PFSK-1 (cell line): Measurements from ENCODE around the gene ADAP1.

ENCODE experiments used
- FOXP2 ChIP-seq: optimal IDR thresholded peaks from 2 replicates; pipeline ENCODE3; 2011; ENCODE audit warnings: borderline replicate concordance, control low read depth, inconsistent platforms; ENCODE audit not compliant: insufficient read depth; ENCODE audit errors: extremely low read length, extremely low read depth
- POLR2AphosphoS5 ChIP-seq: IDR thresholded peaks from 2 replicates; pipeline ENCODE4 v1.6.1; 2012; ENCODE audit warnings: low read depth, mild to moderate bottlenecking, control low read depth, low read length, moderate library complexity
- REST ChIP-seq, 2 experiments: IDR thresholded peaks; 2 replicates each; pipeline versions ENCODE4 v1.6.1 to v1.8.0; 2011 to 2012; ENCODE audit warnings: low read depth in 2 of 2, low read length in 2 of 2, control low read depth in 1 of 2, inconsistent platforms in 1 of 2, mild to moderate bottlenecking in 1 of 2, moderate library complexity in 1 of 2; ENCODE audit not compliant: insufficient read depth in 1 of 2
- SIN3A ChIP-seq: IDR thresholded peaks from 2 replicates; pipeline ENCODE4 v1.6.1; 2012; ENCODE audit warnings: mild to moderate bottlenecking, low read length, moderate library complexity, borderline replicate concordance; ENCODE audit not compliant: insufficient read depth
- TAF1 ChIP-seq: IDR thresholded peaks from 2 replicates; pipeline ENCODE4 v1.6.1; 2012; ENCODE audit warnings: low read length, control low read depth, borderline replicate concordance; ENCODE audit not compliant: insufficient read depth

ADAP1 gene

DNA sequence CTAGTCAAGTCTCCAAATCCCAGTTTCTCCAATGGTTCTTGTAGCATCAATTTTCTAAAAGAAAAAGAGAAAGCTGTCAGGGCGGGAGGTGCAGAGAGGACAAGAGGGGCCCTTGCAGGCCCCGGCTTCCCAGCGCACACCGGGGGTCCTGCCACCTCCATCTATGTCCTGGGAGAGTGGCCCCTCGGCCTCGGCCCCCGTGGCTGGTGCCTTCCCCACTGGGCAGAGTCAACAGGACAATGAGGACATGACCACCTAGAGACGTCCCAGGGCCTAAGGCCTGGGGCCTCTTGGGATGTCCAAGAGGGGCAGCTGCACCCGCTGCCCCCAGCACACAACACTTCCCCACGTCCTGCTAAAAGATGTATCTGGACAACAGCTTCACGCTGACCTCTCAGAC lies 14.9 kb upstream of the ADAP1 start:
- TF ChIP-seq REST (IDR thresholded peaks at IDR 0.05; ENCODE audit: insufficient read depth in 1 of 2, low read depth in 2 of 2, low read length in 2 of 2) (no peak), TAF1 (no peak), FOXP2 (no peak), POLR2AphosphoS5 (no peak), SIN3A (no peak)

DNA sequence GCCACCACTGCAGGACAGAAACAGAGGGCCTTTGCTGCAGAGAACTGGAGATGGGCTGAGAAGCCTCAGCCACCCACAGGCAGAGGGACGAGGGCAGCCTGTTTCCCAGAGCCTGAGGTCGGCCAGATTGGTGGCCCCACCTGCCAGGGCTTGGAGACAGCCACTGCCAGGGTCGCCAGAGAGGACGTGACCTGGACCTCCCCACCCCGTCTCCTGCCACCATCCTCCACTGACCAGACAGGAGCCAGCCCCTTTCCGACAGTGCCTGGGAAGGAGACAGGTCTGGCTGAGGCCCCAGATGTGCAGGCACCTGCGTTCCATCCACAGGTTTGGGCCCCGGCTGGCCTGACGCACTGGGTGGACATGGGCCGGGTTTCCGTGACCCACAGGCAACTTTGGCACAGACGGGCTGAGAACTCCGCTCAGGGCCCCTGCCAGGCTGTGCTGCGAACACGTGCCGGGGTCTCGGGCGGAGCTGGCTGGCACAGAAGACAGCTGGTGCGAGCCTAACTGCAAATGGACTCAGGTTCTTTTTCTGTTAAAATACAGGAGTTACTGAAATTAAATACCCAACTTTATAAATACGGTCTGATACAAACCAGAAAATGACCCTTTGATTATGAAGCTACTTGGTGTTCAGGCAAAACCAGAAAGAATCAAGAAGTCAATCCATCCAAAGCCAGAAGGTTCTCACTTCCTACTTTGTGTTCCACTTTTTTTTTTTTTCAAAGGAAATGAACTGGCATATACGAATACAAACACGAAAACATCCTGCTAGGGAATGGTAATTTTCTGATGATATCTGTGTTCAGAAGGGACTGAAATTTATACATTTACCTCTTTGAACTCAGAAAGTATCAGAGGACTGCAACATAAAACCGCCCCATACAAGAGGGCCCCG lies 14.0 kb upstream of the ADAP1 start:
- no peak for TF ChIP-seq TAF1
- TF ChIP-seq POLR2AphosphoS5, result no peak
- TF ChIP-seq SIN3A, result no peak
- TF ChIP-seq REST (IDR thresholded peaks at IDR 0.05; ENCODE audit: insufficient read depth in 1 of 2, low read depth in 2 of 2, low read length in 2 of 2), result no peak
- TF ChIP-seq FOXP2, result no peak

- no peak for TF ChIP-seq POLR2AphosphoS5
- TF ChIP-seq SIN3A, result no peak
- TF ChIP-seq REST (IDR thresholded peaks at IDR 0.05; ENCODE audit: insufficient read depth in 1 of 2, low read depth in 2 of 2, low read length in 2 of 2), result no peak
- no peak for TF ChIP-seq TAF1
- TF ChIP-seq FOXP2, result no peak
These were observed 13.0 kb upstream of the ADAP1 start for GRCh38 chr7:967361-968082.

DNA sequence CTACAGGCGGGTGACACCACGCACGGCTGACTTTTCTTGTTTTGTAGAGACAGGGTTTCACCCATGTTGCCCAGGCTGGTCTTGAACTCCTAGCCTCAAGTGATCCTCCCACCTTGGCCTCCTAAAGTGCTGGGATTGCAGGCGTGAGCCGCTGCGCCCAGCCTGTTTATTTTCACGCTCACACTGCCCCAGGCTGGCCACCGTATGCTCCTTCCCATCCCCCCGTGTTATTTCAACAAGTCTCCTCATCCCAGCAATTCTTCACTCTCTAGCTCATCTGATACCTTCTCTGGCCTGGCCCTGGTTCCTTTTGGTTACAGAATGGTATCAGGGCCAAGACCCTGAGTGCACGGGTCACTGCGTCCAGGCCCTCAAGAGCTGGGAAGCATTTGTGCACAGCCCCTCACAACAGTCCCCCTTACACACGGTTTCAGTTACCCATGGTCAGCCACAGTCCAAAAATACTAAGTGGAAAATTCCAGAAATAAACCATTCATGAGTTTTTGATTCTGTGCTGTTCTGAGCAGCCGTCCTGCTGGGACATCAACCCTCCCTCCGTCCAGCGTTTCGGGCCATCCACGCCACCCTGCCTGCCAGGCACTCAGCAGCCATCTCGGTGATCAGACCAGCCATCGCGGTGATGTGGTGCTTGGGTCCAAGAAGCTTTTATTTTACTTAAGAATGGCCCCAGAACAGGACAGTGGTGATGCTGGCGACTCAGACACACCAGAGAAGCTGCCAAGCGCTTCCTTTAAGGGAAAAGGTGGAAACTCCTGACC lies 12.0 kb upstream of the ADAP1 start:
- TF ChIP-seq REST (IDR thresholded peaks at IDR 0.05; ENCODE audit: insufficient read depth in 1 of 2, low read depth in 2 of 2, low read length in 2 of 2), result no peak
- no peak for TF ChIP-seq TAF1
- TF ChIP-seq POLR2AphosphoS5, result no peak; the same call in 1 of the 2 replicates
- TF ChIP-seq FOXP2, result no peak
- TF ChIP-seq SIN3A, result no peak
